Measurements from ENCODE around the gene YWHAQ.
"Not testable (repeated sequence)": the region's sequence is repeated elsewhere in the genome, so short reads cannot be mapped to it uniquely, and the experiment has no call there.

Gene YWHAQ

GRCh38 chr2:9602412-9602811 lies 28.4 kb downstream of the YWHAQ start:
- no peak for DNase-seq (ENCODE audit: insufficient read length)
- FAIRE-seq: no peak

GRCh38 chr2:9601397-9601796 lies 29.4 kb downstream of the YWHAQ start:
- FAIRE-seq (no peak), DNase-seq (ENCODE audit: insufficient read length) (no peak)

More at GRCh38 chr2:9602412-9602811, 28.4 kb downstream of the YWHAQ start:
- no peak for TF ChIP-seq POLR2AphosphoS5 (IDR thresholded peaks at IDR 0.05; ENCODE audit: low read depth, low read length)

GRCh38 chr2:9599430-9599829 lies 31.4 kb downstream of the YWHAQ start:
- no peak for FAIRE-seq
- TF ChIP-seq TAF1 (IDR thresholded peaks at IDR 0.05; ENCODE audit: borderline replicate concordance, low read depth, low read length) (no peak), POLR2AphosphoS5 (IDR thresholded peaks at IDR 0.05; ENCODE audit: low read depth, low read length) (no peak), POLR2A (IDR thresholded peaks at IDR 0.05; ENCODE audit: low read depth, low read length) (no peak)
- no peak for DNase-seq (ENCODE audit: insufficient read length)

More at GRCh38 chr2:9601397-9601796, 29.4 kb downstream of the YWHAQ start:
- TF ChIP-seq POLR2A (IDR thresholded peaks at IDR 0.05; ENCODE audit: low read depth, low read length) (no peak), POLR2AphosphoS5 (IDR thresholded peaks at IDR 0.05; ENCODE audit: low read depth, low read length) (no peak), TAF1 (IDR thresholded peaks at IDR 0.05; ENCODE audit: borderline replicate concordance, low read depth, low read length) (no peak)

- DNase-seq (ENCODE audit: insufficient read length) (no peak), FAIRE-seq (no peak)
- no peak for TF ChIP-seq TAF1 (IDR thresholded peaks at IDR 0.05; ENCODE audit: borderline replicate concordance, low read depth, low read length)
- TF ChIP-seq POLR2AphosphoS5 (IDR thresholded peaks at IDR 0.05; ENCODE audit: low read depth, low read length): no peak
- TF ChIP-seq POLR2A (IDR thresholded peaks at IDR 0.05; ENCODE audit: low read depth, low read length): no peak
These were observed 34.0 kb downstream of the YWHAQ start for GRCh38 chr2:9596621-9597311.

- FAIRE-seq (no peak), DNase-seq (ENCODE audit: insufficient read length) (no peak)
- TF ChIP-seq POLR2A (IDR thresholded peaks at IDR 0.05; ENCODE audit: low read depth, low read length) (no peak), POLR2AphosphoS5 (IDR thresholded peaks at IDR 0.05; ENCODE audit: low read depth, low read length) (no peak), TAF1 (IDR thresholded peaks at IDR 0.05; ENCODE audit: borderline replicate concordance, low read depth, low read length) (no peak)
These were observed 35.1 kb downstream of the YWHAQ start for GRCh38 chr2:9595746-9596145.

GRCh38 chr2:9595256-9595655 lies 35.5 kb downstream of the YWHAQ start:
- DNase-seq (ENCODE audit: insufficient read length); FAIRE-seq: not testable (repeated sequence)

- no peak for TF ChIP-seq POLR2A (IDR thresholded peaks at IDR 0.05; ENCODE audit: low read depth, low read length)
- TF ChIP-seq POLR2AphosphoS5 (IDR thresholded peaks at IDR 0.05; ENCODE audit: low read depth, low read length): no peak
- TF ChIP-seq TAF1 (IDR thresholded peaks at IDR 0.05; ENCODE audit: borderline replicate concordance, low read depth, low read length): no peak
- peak; percentile 81 for FAIRE-seq
- no peak for DNase-seq (ENCODE audit: insufficient read length)
These were observed 36.3 kb downstream of the YWHAQ start for GRCh38 chr2:9594366-9595054.

GRCh38 chr2:9593925-9594324 lies 36.9 kb downstream of the YWHAQ start:
- TF ChIP-seq POLR2A (IDR thresholded peaks at IDR 0.05; ENCODE audit: low read depth, low read length) (no peak), TAF1 (IDR thresholded peaks at IDR 0.05; ENCODE audit: borderline replicate concordance, low read depth, low read length) (no peak), POLR2AphosphoS5 (IDR thresholded peaks at IDR 0.05; ENCODE audit: low read depth, low read length) (no peak)
- DNase-seq (ENCODE audit: insufficient read length) (no peak), FAIRE-seq (no peak)

GRCh38 chr2:9592699-9593098 lies 38.1 kb downstream of the YWHAQ start:
- no peak for DNase-seq (ENCODE audit: insufficient read length)
- no peak for TF ChIP-seq POLR2A (IDR thresholded peaks at IDR 0.05; ENCODE audit: low read depth, low read length)
- TF ChIP-seq POLR2AphosphoS5 (IDR thresholded peaks at IDR 0.05; ENCODE audit: low read depth, low read length): no peak
- TF ChIP-seq TAF1 (IDR thresholded peaks at IDR 0.05; ENCODE audit: borderline replicate concordance, low read depth, low read length): no peak
- FAIRE-seq: no peak

- DNase-seq (ENCODE audit: insufficient read length): no peak
- no peak for FAIRE-seq
- no peak for TF ChIP-seq POLR2AphosphoS5 (IDR thresholded peaks at IDR 0.05; ENCODE audit: low read depth, low read length)
- TF ChIP-seq POLR2A (IDR thresholded peaks at IDR 0.05; ENCODE audit: low read depth, low read length): no peak
- TF ChIP-seq TAF1 (IDR thresholded peaks at IDR 0.05; ENCODE audit: borderline replicate concordance, low read depth, low read length): no peak
These were observed 40.2 kb downstream of the YWHAQ start for GRCh38 chr2:9590641-9591040.

GRCh38 chr2:9586465-9586864 lies 44.3 kb downstream of the YWHAQ start:
- FAIRE-seq (no peak), DNase-seq (ENCODE audit: insufficient read length) (no peak)
- TF ChIP-seq POLR2A (IDR thresholded peaks at IDR 0.05; ENCODE audit: low read depth, low read length) (no peak), POLR2AphosphoS5 (IDR thresholded peaks at IDR 0.05; ENCODE audit: low read depth, low read length) (no peak), TAF1 (IDR thresholded peaks at IDR 0.05; ENCODE audit: borderline replicate concordance, low read depth, low read length) (no peak)

GRCh38 chr2:9585486-9585885 lies 45.3 kb downstream of the YWHAQ start:
- no peak for FAIRE-seq
- DNase-seq (ENCODE audit: insufficient read length): no peak
- TF ChIP-seq POLR2A (IDR thresholded peaks at IDR 0.05; ENCODE audit: low read depth, low read length): no peak
- no peak for TF ChIP-seq TAF1 (IDR thresholded peaks at IDR 0.05; ENCODE audit: borderline replicate concordance, low read depth, low read length)
- TF ChIP-seq POLR2AphosphoS5 (IDR thresholded peaks at IDR 0.05; ENCODE audit: low read depth, low read length): no peak

GRCh38 chr2:9584902-9585301 lies 45.9 kb downstream of the YWHAQ start:
- not testable (repeated sequence) for FAIRE-seq; DNase-seq (ENCODE audit: insufficient read length)

All from GM12892 (cell line).